Spleen (tissue), 11 donors: ENCODE results near the gene LOXHD1. TPM values are rescaled to one million over a fixed set of nuclear protein-coding genes. Genes with fewer than 3 reads are reported as not detected.

Experiments used
- DNase-seq: peaks from one replicate; pipeline ENCODE4 v3.0.0-alpha.2; 2020
- H3K27ac ChIP-seq, 8 donors: fragments of 200-600 bp; sonication (generic) in 7 of 8; 1 replicate in 4 of 8; 2 replicates in 4 of 8; pipeline versions ENCODE4 v1.5.0 to v1.8.0; 2016 to 2021; ENCODE audit warnings: inconsistent platforms in 4 of 8, mild to moderate bottlenecking in 4 of 8, moderate library complexity in 1 of 8
- H3K27me3 ChIP-seq, 7 donors: fragments of 200-600 bp; sonication (generic) in 6 of 7; replicated peaks in 1 of 7; 1 replicate in 4 of 7; 2 replicates in 3 of 7; pipeline versions ENCODE4 v1.5.0 to v1.8.0; 2016 to 2021; ENCODE audit warnings: inconsistent platforms in 3 of 7, mild to moderate bottlenecking in 1 of 7
- H3K36me3 ChIP-seq, 6 donors: fragments of 200-600 bp; sonication (generic) in 5 of 6; 1 replicate in 4 of 6; 2 replicates in 2 of 6; pipeline versions ENCODE4 v1.5.0 to v1.8.0; 2016 to 2021; ENCODE audit warnings: inconsistent platforms in 2 of 6
- H3K4me1 ChIP-seq, 6 donors: fragments of 200-600 bp; sonication (generic) in 5 of 6; 1 replicate in 3 of 6; 2 replicates in 3 of 6; pipeline versions ENCODE4 v1.5.0 to v1.8.0; 2016 to 2021; ENCODE audit warnings: inconsistent platforms in 3 of 6
- H3K4me3 ChIP-seq, 8 donors: fragments of 200-600 bp; sonication (generic) in 7 of 8; 1 replicate in 4 of 8; 2 replicates in 4 of 8; pipeline versions ENCODE4 v1.5.0 to v1.8.0; 2016 to 2021; ENCODE audit warnings: inconsistent platforms in 4 of 8, mild to moderate bottlenecking in 4 of 8, moderate library complexity in 2 of 8
- H3K9me3 ChIP-seq, 8 donors: fragments of 200-600 bp; sonication (generic) in 7 of 8; 1 replicate in 4 of 8; 2 replicates in 4 of 8; pipeline versions ENCODE4 v1.5.0 to v1.8.0; 2016 to 2021; ENCODE audit warnings: inconsistent platforms in 4 of 8
- CTCF ChIP-seq, 11 experiments: fragments of 200-600 bp in 7 of 11; fragments of 450-650 bp in 4 of 11; sonication (generic) in 4 of 11; IDR thresholded peaks in 8 of 11; conservative IDR thresholded peaks in 3 of 11; 1 replicate in 7 of 11; 2 replicates in 4 of 11; pipeline versions ENCODE4 v1.4.0 to v1.8.0; 2016 to 2021; ENCODE audit warnings: antibody characterized with exemption in 11 of 11, inconsistent platforms in 4 of 11, mild to moderate bottlenecking in 1 of 11
- POLR2A ChIP-seq, 3 donors: fragments of 450-650 bp; IDR thresholded peaks; one replicate each; pipeline ENCODE4 v1.5.1; 2017; ENCODE audit warnings: antibody characterized with exemption in 3 of 3, mild to moderate bottlenecking in 1 of 3
- POLR2AphosphoS5 ChIP-seq, 3 donors: sonication (generic); formaldehyde crosslinking; IDR thresholded peaks; one replicate each; pipeline ENCODE4 v1.5.1; 2017; ENCODE audit warnings: antibody characterized with exemption in 3 of 3
- WGBS, 5 donors: extraction: QIAGEN DNeasy Blood & Tissue Kit in 3 of 5; methylation state at CpG; one replicate each; pipeline versions ENCODE4 v1.1.5 to v1.1.7; 2013 to 2018; 5-methylcytosine and 5-hydroxymethylcytosine counted together
- intact Hi-C: fragments of 100-400 bp; cut with DNase I; formaldehyde crosslinking; loops from one replicate; pipeline ENCODE4 v1.15.0; 2023; ENCODE audit warnings: low total_unique reads
- polyA plus RNA-seq, 3 donors: library from polyadenylated mRNA; stranded (reverse); fragments of 200-250 nt; gene quantifications; one replicate each; pipeline ENCODE4 v1.2.1, GENCODE V29; 2013
- total RNA-seq, 7 donors: library from RNA; depleted of rRNA in 3 of 7; stranded (reverse); fragments of >200 nt in 3 of 7; fragmentation: NEBNext Ultra II Directional in 4 of 7; extraction: Animal tissue kit (Norgen Biotek cat#: 25700) in 4 of 7; gene quantifications; one replicate each; pipeline versions ENCODE4 v1.1.0 to v1.2.1, GENCODE V29; 2016 to 2021
- donor health status: healthy with polysubstance abuse.
- donor health status: DM: no; HTN: no; CAD: no; lungs with moderate emphysema.
- donor health status: DM: no; HTN: no; CAD: no.
- donor health status: Bipolar disorder and iron deficiency.
- donor health status: healthy.
- donor health status: DM: no; HTN: no; CAD: no.
- donor health status: DM: yes; HTN: yes; CAD: no.

Gene LOXHD1
- total and polyA plus RNA-seq, 10 donors: 0.09 to 6.0 (median 2.1) TPM

GRCh38 chr18:46431522-46432171 is 225.4 kb downstream of the LOXHD1 start:
- intact Hi-C loops: no loop called here
- Histone ChIP-seq H3K27me3 (peaks cover 0 to 11% (median 0%) of the 10 kb centered on the region in 7 donors), H3K27ac (no peak overlapping the region), H3K4me3 (no peak overlapping the region), H3K4me1 (no peaks in the 10 kb centered on the region), H3K36me3 (peaks cover 0 to 8% (median 0%) of the 10 kb centered on the region in 6 donors), H3K9me3 (no peaks in the 10 kb centered on the region)
- WGBS, 5 donors: 64 to 84% (median 79%) methylated on average over 4 of the region's 4 CpGs
- no peak for TF ChIP-seq POLR2AphosphoS5 (IDR thresholded peaks at IDR 0.05)
- no peak for TF ChIP-seq CTCF (IDR thresholded peaks at IDR 0.05 in 8 of 11, conservative IDR thresholded peaks at IDR 0.05 in 3 of 11)
- TF ChIP-seq POLR2A (IDR thresholded peaks at IDR 0.05): no peak
- DNase-seq: no peak

GRCh38 chr18:46429649-46430224 is 227.3 kb downstream of the LOXHD1 start:
- no peak overlapping the region for H3K4me3 ChIP-seq
- no peak overlapping the region for H3K27ac ChIP-seq
- H3K27me3 ChIP-seq: peaks cover 0 to 11% (median 0%) of the 10 kb centered on the region in 7 donors
- H3K9me3 ChIP-seq: no peaks in the 10 kb centered on the region
- intact Hi-C loops: no loop called here
- TF ChIP-seq POLR2A (IDR thresholded peaks at IDR 0.05) (no peak), CTCF (IDR thresholded peaks at IDR 0.05 in 8 of 11, conservative IDR thresholded peaks at IDR 0.05 in 3 of 11) (no peak), POLR2AphosphoS5 (IDR thresholded peaks at IDR 0.05) (no peak)
- peaks cover 0 to 1% (median 0%) of the 10 kb centered on the region in 6 donors for H3K36me3 ChIP-seq
- no peaks in the 10 kb centered on the region for H3K4me1 ChIP-seq
- no peak for DNase-seq
- 73 to 86% (median 79%) methylated on average over 2 of the region's 2 CpGs for WGBS, 5 donors

GRCh38 chr18:46429130-46429529 is 227.9 kb downstream of the LOXHD1 start:
- WGBS, 5 donors: 89 to 96% (median 93%) methylated on average over 4 of the region's 4 CpGs
- no peak for DNase-seq
- Histone ChIP-seq H3K36me3 (no peaks in the 10 kb centered on the region), H3K27ac (no peak overlapping the region), H3K4me1 (no peaks in the 10 kb centered on the region), H3K9me3 (no peaks in the 10 kb centered on the region), H3K27me3 (peaks cover 0 to 11% (median 0%) of the 10 kb centered on the region in 7 donors), H3K4me3 (no peak overlapping the region)
- no peak for TF ChIP-seq POLR2AphosphoS5 (IDR thresholded peaks at IDR 0.05)
- TF ChIP-seq CTCF (IDR thresholded peaks at IDR 0.05 in 8 of 11, conservative IDR thresholded peaks at IDR 0.05 in 3 of 11): no peak
- intact Hi-C loops: no loop called here

GRCh38 chr18:46428368-46428767 is 228.7 kb downstream of the LOXHD1 start:
- no peak for TF ChIP-seq CTCF (IDR thresholded peaks at IDR 0.05 in 8 of 11, conservative IDR thresholded peaks at IDR 0.05 in 3 of 11)
- no peak for TF ChIP-seq POLR2AphosphoS5 (IDR thresholded peaks at IDR 0.05)
- TF ChIP-seq POLR2A (IDR thresholded peaks at IDR 0.05): no peak
- 74 to 90% (median 78%) methylated on average over 3 of the region's 3 CpGs for WGBS, 5 donors
- H3K9me3 ChIP-seq: no peaks in the 10 kb centered on the region
- no peaks in the 10 kb centered on the region for H3K36me3 ChIP-seq
- no peaks in the 10 kb centered on the region for H3K4me1 ChIP-seq
- intact Hi-C loops: no loop called here
- no peak for DNase-seq
- no peak overlapping the region for H3K4me3 ChIP-seq
- no peak overlapping the region for H3K27ac ChIP-seq
- H3K27me3 ChIP-seq: peaks cover 0 to 6% (median 0%) of the 10 kb centered on the region in 7 donors
